ENCODE results near the gene GPR61.

The GPR61 gene

GRCh38 chr1:109539676-109540075 lies at the start of gene GPR61:
GPR61 (plus strand) TSS chr1:109539872; CDS start chr1:109543023, 3,151 bp downstream.
- no peak for DNase-seq

- DNase-seq, result peak; percentile 35
Observed at GRCh38 chr1:109490029-109490933, 49.4 kb upstream of the GPR61 start.

- no peak for DNase-seq
Observed at GRCh38 chr1:109490934-109491302, 48.8 kb upstream of the GPR61 start.

GRCh38 chr1:109491372-109491771 lies 48.3 kb upstream of the GPR61 start:
- DNase-seq, result no peak

GRCh38 chr1:109492779-109493178 lies 46.9 kb upstream of the GPR61 start:
- DNase-seq, result no peak

- no peak for DNase-seq
Observed at GRCh38 chr1:109493227-109493626, 46.4 kb upstream of the GPR61 start.

- peak; percentile 84 for DNase-seq
Observed at GRCh38 chr1:109493805-109494539, 45.7 kb upstream of the GPR61 start, which contains the start of gene CYB561D1. CYB561D1 (plus strand) TSS chr1:109494094; CDS start chr1:109494140, 46 bp downstream.

GRCh38 chr1:109495738-109496137 lies 43.9 kb upstream of the GPR61 start:
- no peak for DNase-seq

GRCh38 chr1:109497449-109498160 lies 42.1 kb upstream of the GPR61 start:
- no peak for DNase-seq

- DNase-seq, result peak; percentile 30
Observed at GRCh38 chr1:109498161-109498801, 41.4 kb upstream of the GPR61 start.

- DNase-seq, result no peak
Observed at GRCh38 chr1:109499081-109499480, 40.6 kb upstream of the GPR61 start.

GRCh38 chr1:109499661-109500536 lies 39.8 kb upstream of the GPR61 start:
- peak; percentile 21 for DNase-seq

- DNase-seq, result no peak
Observed at GRCh38 chr1:109500941-109501381, 38.7 kb upstream of the GPR61 start.

GRCh38 chr1:109501644-109502363 lies 37.9 kb upstream of the GPR61 start:
- DNase-seq, result no peak

GRCh38 chr1:109502364-109502851 lies 37.3 kb upstream of the GPR61 start:
- DNase-seq, result no peak

GRCh38 chr1:109503935-109504334 lies 35.7 kb upstream of the GPR61 start:
- no peak for DNase-seq

- DNase-seq, result no peak
Observed at GRCh38 chr1:109504974-109505373, 34.7 kb upstream of the GPR61 start.

- no peak for DNase-seq
Observed at GRCh38 chr1:109508001-109508872, 31.4 kb upstream of the GPR61 start.

GRCh38 chr1:109508873-109509175 lies 30.8 kb upstream of the GPR61 start:
- DNase-seq, result no peak

Data from NCI-H1105 (cell line).